ENCODE measurements around the gene NRXN3. TPM values are rescaled to one million over a fixed set of nuclear protein-coding genes. Genes with fewer than 3 reads are reported as not detected.

NRXN3 gene
- 0.07 and 0.12 TPM in 2 replicates for total RNA-seq (2014; rRNA removed; shearing (Covaris generic); ENCODE audit: low replicate concordance)

DNA sequence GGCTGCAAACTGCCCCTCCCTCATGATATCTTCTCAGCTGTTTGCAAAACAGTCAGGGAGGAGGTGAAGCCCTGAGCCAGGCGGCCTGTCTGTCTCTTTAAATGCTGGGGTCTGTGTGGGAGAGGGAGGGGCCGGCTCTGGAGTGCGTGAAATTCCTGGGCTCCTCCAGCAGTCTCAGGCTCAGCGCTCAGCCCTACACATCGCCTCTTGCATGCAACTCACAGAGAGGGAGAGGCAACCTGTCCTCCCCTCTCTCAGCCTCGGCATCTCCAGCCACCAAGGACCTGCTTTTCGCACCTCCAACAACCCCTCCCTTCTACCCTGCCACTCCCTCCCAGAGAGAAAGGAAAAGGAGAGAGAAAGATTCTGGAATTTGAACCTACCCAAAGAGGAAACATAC lies at the start of gene NRXN3:
Gene NRXN3 (plus strand): TSS at position 171 of the 400 bp plus-strand sequence. CDS start 72,721 bp downstream, outside the sequence.
- no peak for DNase-seq
- H3K4me3 ChIP-seq, result no peak within 1 kb of the TSS
- no peaks in the 10 kb centered on the region for H3K36me3 ChIP-seq
- H3K27me3 ChIP-seq, result no peaks in the 10 kb centered on the region
- no peaks in the 10 kb centered on the region for H3K9me3 ChIP-seq

DNA sequence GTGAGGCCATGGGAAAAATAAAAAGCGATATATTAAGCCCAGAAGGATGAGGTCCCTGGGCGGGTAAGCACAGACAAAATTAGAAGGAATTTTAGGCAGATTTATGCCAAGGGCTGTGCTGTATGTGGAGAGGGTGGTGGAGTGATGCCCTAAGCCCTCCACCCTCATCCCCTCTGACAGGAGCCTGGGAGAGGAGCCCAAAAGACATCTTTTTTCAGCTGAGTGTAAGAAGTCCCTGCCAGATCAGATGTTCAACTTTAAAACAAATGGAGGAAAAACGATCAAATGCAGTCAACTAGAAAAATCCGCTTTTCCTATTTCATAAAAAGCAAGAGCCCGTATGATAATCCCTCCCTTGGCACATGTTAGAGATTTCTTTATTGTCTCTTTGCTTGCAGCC lies 47.7 kb upstream of the NRXN3 start:
- Histone ChIP-seq H3K36me3 (no peaks in the 10 kb centered on the region), H3K9me3 (no peaks in the 10 kb centered on the region), H3K4me3 (no peak overlapping the region), H3K27me3 (no peaks in the 10 kb centered on the region)
- DNase-seq, result no peak

DNA sequence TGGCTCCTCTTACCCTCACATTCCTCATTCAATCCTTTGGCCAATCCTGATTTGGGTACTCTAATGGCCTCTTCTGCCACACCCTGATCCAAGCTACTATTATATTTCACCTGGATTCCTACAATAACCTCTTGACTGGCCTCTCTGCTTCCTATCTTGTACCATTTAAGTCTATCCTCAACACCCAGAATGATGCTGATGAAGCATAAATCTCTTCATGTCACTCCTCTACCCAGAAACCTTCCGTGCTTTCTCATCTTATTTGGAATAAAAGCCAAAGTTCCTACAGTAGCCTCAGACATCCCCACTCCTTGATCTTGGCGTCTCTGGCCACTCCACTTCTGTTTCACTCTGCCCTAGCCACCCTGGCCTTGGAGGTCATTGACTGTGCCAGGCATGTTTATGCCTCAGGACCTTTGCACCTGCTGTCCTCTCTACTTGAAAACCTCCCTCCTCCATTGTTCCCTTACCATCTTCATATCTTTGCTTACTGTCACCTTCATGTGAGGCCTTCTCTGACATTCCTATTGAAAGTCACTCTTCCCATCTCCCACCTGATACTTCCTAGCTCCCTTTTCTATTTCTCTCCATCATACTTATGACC lies 46.4 kb upstream of the NRXN3 start:
- Histone ChIP-seq H3K4me3 (no peak overlapping the region), H3K9me3 (no peaks in the 10 kb centered on the region), H3K27me3 (no peaks in the 10 kb centered on the region), H3K36me3 (no peaks in the 10 kb centered on the region)
- no peak for DNase-seq

DNA sequence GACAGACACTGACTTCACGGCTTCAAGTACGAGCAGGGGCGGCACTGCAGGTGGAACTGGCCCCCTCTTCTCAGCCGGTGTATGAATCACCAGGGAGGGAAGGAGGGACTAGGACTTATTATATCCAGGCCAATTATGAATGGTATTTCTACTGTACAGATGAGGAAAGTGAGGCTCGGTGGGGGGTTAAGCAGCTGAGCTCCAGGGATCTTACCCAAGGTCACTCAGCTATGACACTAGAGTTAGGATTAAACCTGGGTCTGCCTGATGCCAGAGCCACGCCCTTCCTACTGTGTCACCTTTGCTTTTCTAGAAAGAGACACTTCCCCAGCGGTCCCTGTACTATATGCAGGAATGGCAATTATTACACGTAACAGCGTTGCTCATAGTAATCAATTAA lies 42.2 kb upstream of the NRXN3 start:
- DNase-seq, result no peak
- Histone ChIP-seq H3K9me3 (no peaks in the 10 kb centered on the region), H3K36me3 (no peaks in the 10 kb centered on the region), H3K4me3 (no peak overlapping the region), H3K27me3 (no peaks in the 10 kb centered on the region)

DNA sequence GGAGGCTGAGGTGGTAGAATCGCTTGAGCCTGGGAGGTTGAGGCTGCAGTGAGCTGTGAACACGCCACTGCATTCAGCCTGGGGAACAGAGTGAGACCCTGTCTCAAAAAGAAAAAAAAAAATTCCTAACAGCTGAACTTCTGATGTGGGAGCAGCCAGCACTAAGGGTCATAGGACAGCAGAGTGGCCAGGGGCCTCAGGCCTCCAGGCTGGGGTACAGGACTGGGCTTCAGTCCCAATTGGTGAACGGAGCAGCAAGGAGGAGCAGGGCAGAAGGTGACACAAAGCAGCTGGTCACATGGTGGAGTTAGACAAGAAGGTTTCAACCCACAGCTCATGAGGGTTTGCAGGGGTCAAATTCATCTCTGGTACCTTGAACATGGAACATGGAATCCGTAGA lies 40.8 kb upstream of the NRXN3 start:
- DNase-seq, result no peak
- H3K27me3 ChIP-seq, result no peaks in the 10 kb centered on the region
- no peaks in the 10 kb centered on the region for H3K9me3 ChIP-seq
- no peak overlapping the region for H3K4me3 ChIP-seq
- H3K36me3 ChIP-seq, result no peaks in the 10 kb centered on the region

DNA sequence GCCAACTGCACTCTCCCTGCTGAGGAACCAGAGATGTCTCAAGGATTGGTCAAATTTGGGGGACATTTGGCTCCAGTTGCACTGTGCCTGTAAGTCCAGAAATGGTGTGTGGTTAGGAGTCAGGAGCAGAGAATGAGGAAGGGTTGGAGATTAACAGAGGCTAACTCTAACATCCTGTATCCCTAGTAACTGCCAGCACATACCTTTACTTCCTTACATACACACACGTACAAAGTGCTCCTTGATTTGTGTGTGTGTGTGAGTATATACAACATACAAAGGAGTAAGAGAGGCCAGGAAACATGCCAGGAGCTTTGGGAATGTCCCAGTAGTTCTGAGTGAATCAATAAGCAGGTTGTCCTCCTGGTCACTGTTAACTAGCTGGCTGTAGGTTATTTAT lies 39.8 kb upstream of the NRXN3 start:
- no peak for DNase-seq
- Histone ChIP-seq H3K36me3 (no peaks in the 10 kb centered on the region), H3K27me3 (no peaks in the 10 kb centered on the region), H3K4me3 (no peak overlapping the region), H3K9me3 (no peaks in the 10 kb centered on the region)

DNA sequence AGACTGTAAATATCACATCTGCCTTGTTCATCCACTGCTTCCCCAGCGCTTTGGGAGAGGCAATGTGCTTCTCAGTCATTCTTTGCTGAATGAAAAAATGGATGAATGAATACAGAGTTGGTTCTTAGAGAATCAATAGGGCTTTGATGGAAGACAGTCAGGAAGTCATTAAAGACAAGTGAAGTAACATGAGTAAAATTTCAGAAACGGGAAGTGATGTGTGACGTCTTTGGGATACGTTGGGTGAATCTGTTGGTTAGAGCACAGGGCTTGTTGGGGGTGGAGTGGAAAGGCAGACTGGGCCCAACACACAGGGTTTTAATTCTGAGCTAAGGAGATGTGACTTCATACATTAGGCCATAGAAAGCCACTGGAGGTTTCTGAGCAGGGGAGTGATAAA lies 39.0 kb upstream of the NRXN3 start:
- no peak for DNase-seq

DNA sequence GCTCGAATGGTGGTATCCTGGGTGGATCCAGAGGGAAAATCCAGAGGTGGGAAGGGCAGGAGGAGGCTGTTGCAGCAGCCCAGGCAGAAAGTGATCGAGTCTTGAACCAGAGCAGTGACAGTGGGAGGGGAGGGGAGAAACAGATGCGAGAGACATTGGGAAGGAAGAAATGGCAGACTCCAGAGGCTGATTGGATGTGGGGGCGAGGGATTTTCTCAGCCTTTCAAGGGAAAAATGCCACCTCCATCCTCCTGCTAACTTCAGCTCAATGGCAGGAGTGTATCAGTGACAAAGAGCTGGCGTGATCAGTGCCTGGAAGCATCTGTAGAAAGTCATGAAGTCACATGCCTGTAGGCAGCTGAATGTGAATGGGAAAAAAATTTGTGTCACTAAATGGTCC lies 38.6 kb upstream of the NRXN3 start:
- no peaks in the 10 kb centered on the region for H3K36me3 ChIP-seq
- no peaks in the 10 kb centered on the region for H3K9me3 ChIP-seq
- no peak overlapping the region for H3K4me3 ChIP-seq
- no peaks in the 10 kb centered on the region for H3K27me3 ChIP-seq
- no peak for DNase-seq

More for the DNA sequence above, 39.0 kb upstream of the NRXN3 start:
- Histone ChIP-seq H3K4me3 (no peak overlapping the region), H3K9me3 (no peaks in the 10 kb centered on the region), H3K36me3 (no peaks in the 10 kb centered on the region), H3K27me3 (no peaks in the 10 kb centered on the region)

DNA sequence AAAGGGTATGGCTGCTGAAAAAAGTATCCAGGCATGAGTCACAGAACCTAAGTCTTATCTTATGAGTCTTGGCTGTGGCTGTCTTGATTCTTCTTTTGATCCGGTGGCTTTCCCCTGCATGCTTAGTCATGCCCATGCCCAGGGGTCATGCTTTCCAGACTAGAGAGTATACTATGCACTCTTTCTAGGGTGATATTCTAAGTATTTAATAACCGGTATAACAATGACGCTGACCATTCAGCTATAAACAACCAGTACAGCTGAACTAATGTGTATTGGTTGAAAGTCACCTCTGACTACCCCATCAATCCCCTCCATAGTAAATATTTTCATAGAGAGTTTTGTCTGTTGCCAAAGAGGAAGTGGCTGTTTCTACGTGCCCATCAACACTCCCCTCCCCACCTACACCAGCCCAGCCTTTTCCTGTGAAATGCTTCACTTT lies 34.7 kb upstream of the NRXN3 start:
- H3K9me3 ChIP-seq, result no peaks in the 10 kb centered on the region
- no peak overlapping the region for H3K4me3 ChIP-seq
- H3K36me3 ChIP-seq, result no peaks in the 10 kb centered on the region
- H3K27me3 ChIP-seq, result no peaks in the 10 kb centered on the region
- peak; percentile 40 for DNase-seq

DNA sequence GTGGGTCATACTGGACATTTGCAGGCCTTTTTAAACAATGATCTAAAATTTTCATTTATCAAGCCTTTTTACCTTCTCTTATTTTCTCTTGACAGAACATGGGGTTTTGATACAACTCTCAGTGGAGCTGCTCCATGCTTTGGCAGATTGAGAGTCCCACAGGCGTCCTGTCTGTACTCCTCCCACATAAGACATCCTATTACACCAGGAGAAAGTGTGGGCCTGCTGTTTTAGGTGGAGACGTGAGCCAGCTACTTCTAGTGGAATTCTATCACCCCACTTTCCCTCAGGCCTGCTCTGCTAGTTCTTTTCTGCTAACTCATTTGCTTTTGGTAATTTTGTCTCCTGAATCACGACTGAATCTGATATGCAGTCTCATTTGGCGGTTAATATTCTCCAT lies 33.5 kb upstream of the NRXN3 start:
- DNase-seq, result no peak
- no peak overlapping the region for H3K4me3 ChIP-seq
- no peaks in the 10 kb centered on the region for H3K36me3 ChIP-seq
- no peaks in the 10 kb centered on the region for H3K9me3 ChIP-seq
- no peaks in the 10 kb centered on the region for H3K27me3 ChIP-seq

DNA sequence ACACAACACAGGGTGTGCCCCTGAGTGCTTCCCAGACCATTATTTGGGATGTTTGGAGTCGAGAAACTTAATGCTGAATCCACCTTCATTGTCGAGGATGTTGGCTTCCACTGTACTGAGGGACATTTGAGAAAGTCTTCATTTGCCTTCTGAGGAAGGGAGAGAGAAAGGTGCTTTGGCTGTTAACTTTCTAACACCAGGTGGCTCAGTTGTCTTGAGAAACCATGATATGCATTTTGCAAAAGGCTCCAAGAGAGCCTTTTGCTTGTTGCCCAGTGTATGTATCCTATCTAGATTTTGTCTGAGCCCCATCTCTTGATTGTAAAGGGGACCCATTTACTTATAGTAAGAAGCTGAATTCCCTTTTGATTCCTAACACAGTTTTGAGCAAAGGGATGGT lies 28.6 kb upstream of the NRXN3 start:
- no peak for DNase-seq
- H3K4me3 ChIP-seq, result no peak overlapping the region
- no peaks in the 10 kb centered on the region for H3K36me3 ChIP-seq
- no peaks in the 10 kb centered on the region for H3K27me3 ChIP-seq
- no peaks in the 10 kb centered on the region for H3K9me3 ChIP-seq

DNA sequence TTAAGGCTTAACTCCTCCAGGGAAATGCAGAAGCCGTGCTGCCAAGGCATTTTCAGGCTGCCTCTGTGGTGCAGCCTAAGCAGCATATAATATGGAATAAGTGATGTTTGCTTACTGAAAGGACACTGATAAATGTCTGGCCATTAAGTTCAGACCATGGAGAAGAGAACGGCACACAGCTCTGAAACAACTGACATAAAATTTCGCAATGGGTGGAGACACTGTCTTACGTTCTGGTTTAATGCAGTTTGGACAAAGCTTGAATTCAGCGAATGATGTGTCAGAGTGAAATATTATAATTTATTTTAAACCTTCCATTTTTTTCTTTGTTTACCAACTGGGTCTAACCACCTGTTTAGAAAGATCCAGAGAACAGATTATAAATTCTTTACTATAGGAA lies 27.2 kb upstream of the NRXN3 start:
- Histone ChIP-seq H3K36me3 (no peaks in the 10 kb centered on the region), H3K9me3 (no peaks in the 10 kb centered on the region), H3K4me3 (no peak overlapping the region), H3K27me3 (no peaks in the 10 kb centered on the region)
- no peak for DNase-seq

DNA sequence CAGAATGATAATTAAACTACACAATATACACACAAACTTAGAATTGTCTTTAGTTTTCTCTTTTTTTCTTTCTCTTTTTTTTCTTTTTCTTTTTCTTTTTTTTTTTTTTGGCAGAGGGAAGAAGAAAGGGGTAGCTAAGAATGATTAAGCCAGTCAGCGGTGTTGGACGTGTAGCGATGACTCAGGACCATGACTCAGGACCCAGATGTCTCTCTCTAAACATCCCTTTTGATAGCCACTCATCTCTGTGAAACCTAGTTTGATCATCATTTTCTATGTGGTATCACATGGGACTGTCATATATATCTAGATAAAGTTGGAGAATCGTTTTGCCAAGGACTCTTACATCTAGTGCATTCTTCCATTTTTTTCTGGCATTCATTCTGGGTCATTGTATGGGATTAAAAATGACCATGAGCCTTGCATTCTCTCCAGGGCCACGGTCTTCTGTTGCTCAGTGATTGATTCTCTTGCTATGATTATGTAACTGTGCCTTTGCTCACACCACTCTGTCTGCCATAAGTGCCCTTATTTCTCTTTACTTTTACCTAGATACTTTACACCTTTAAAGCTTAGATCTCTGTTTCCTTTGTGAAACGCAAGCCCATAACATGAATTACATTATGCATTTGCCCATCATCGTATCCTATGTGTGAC lies 26.6 kb upstream of the NRXN3 start:
- DNase-seq, result peak; percentile 65
- no peaks in the 10 kb centered on the region for H3K27me3 ChIP-seq
- no peaks in the 10 kb centered on the region for H3K9me3 ChIP-seq
- no peak overlapping the region for H3K4me3 ChIP-seq
- H3K36me3 ChIP-seq, result no peaks in the 10 kb centered on the region

DNA sequence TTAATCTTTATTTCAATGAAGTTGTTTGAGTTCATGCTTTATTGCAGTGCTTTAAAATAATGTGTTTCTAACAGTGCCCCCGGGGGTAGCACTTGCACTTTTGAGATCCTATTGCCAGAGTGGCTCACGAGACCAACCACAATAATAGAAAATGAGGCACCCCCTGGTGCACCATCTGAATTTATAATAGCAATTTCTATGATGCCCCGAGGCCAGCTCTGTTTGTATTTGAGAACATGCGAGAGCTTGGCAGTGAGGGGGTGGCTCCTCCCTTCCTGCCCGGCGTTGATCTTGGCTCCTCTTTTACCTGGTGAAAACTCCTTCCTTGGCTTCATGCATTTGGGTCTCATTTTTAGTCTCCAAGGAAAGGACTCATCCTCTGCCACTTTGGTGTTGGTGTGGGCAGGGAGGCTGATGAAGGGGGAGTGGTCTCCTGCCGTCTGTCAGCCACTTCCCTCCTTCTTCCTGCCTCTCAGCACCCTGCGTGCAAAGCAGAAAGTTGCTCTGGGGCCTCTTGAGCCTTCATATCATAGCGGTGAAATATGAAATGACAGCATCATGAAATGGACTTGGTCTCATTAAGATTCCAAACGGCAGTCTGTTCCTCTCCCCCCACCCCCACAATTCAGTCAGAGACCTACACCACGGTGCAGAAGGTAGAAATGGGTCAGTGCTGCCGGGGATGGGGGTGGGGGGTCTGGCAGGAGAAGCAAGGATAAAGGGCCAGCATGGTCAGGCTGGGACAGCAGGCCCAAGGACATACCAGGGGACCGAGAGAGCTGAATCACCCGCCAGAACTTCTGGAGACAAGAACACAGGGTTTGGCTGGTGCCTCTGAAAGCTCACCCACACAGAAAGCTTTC lies 17.7 kb upstream of the NRXN3 start:
- Histone ChIP-seq H3K9me3 (no peaks in the 10 kb centered on the region), H3K27me3 (no peaks in the 10 kb centered on the region), H3K4me3 (no peak overlapping the region), H3K36me3 (no peaks in the 10 kb centered on the region)
- DNase-seq, result peak; percentile 42

DNA sequence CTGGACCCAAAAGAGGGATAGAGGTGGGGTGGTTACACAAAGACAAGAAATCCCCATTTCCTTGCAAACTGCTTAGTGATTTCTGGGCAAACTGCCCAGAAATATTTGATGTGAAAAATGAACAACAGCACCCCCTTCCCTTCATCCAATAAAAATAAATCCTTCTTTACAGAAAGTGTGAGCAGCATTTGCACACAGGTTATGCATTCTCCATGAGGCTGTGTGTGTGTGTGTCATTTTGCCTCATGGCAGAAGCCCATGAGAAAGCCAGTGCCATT lies 17.2 kb upstream of the NRXN3 start:
- no peak for DNase-seq
- H3K36me3 ChIP-seq, result no peaks in the 10 kb centered on the region
- H3K27me3 ChIP-seq, result no peaks in the 10 kb centered on the region
- H3K9me3 ChIP-seq, result no peaks in the 10 kb centered on the region
- H3K4me3 ChIP-seq, result no peak overlapping the region

DNA sequence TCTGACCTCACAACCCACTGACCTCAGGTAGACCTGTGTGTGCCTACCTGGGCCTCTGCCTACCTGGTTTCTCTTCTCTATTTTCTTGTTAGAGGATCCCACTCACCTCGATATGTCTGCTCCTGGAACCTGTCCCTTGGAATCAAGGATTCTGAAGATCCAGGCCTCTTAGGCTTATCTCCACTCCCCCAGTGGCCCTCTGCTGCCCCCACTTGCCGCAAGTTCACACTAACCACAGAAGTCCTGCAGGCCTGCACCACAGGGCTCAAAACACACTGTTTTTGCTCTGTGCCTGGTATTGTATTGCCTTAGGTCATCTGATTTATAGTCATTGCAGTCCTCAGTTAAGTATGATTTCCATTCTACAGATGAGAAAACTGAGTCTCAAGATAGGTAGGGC lies 15.3 kb upstream of the NRXN3 start:
- Histone ChIP-seq H3K4me3 (no peak overlapping the region), H3K27me3 (no peaks in the 10 kb centered on the region), H3K36me3 (no peaks in the 10 kb centered on the region), H3K9me3 (no peaks in the 10 kb centered on the region)
- no peak for DNase-seq

DNA sequence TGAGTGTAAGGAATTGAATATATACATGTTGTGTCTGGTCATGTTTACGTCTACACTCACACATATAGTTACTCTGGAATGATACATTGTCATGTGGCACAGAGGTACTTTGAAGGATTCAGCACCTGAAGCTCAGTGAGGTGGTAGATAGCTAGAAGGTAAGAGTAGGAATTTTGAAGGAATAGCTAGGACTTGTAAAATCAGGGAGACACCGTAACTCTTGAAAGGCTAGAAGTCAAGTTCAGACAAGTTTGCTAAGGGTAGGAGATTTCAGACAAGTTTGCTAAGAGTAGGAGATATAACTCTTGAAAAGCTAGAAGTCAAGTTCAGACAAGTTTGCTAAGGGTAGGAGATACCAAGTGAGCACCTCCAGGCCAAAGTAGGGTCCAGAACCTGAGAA lies 14.0 kb upstream of the NRXN3 start:
- Histone ChIP-seq H3K27me3 (no peaks in the 10 kb centered on the region), H3K4me3 (no peak overlapping the region), H3K9me3 (no peaks in the 10 kb centered on the region), H3K36me3 (no peaks in the 10 kb centered on the region)
- DNase-seq, result no peak

Data from MG63 (cell line).